Osteoblast (primary cell): Measurements from ENCODE around the gene SPO11. TPM values are rescaled to one million over a fixed set of nuclear protein-coding genes. Genes with fewer than 3 reads are reported as not detected.

ENCODE experiments used
- DNase-seq: peaks from one replicate; pipeline ENCODE4 v3.0.0; 2011; ENCODE audit warnings: low spot score, mixed read lengths; ENCODE audit not compliant: insufficient read length; ENCODE audit errors: missing footprints
- H2AFZ ChIP-seq: 2 replicates; pipeline ENCODE4 v1.6.0; 2011; ENCODE audit warnings: mild to moderate bottlenecking, low read length
- H3K27ac ChIP-seq: 2 replicates; pipeline ENCODE4 v1.5.1; 2011; ENCODE audit warnings: mild to moderate bottlenecking, low read depth, low read length, moderate library complexity
- H3K27me3 ChIP-seq: 2 replicates; pipeline ENCODE4 v1.6.0; 2012; ENCODE audit warnings: mild to moderate bottlenecking, control low read depth, inconsistent platforms, low read length, moderate library complexity; ENCODE audit not compliant: insufficient read depth
- H3K36me3 ChIP-seq: 2 replicates; pipeline ENCODE4 v1.5.1; 2011; ENCODE audit warnings: mild to moderate bottlenecking, low read length, control low read depth, moderate library complexity; ENCODE audit not compliant: insufficient read depth
- H3K4me1 ChIP-seq: 2 replicates; pipeline ENCODE4 v1.5.1; 2011; ENCODE audit warnings: mild to moderate bottlenecking, low read length, control low read depth, moderate library complexity; ENCODE audit not compliant: insufficient read depth
- H3K4me2 ChIP-seq: 2 replicates; pipeline ENCODE4 v1.6.0; 2011; ENCODE audit warnings: mild to moderate bottlenecking, low read length; ENCODE audit not compliant: insufficient read depth
- H3K4me3 ChIP-seq: fragments of 200-600 bp; sonication (generic); 3 replicates; pipeline ENCODE4 v1.5.1; 2012; ENCODE audit warnings: mild to moderate bottlenecking, low read length, inconsistent platforms; ENCODE audit not compliant: insufficient read depth
- H3K79me2 ChIP-seq: 2 replicates; pipeline ENCODE4 v1.6.0; 2012; ENCODE audit warnings: mild to moderate bottlenecking, low read length, control low read depth, inconsistent platforms; ENCODE audit not compliant: insufficient read depth
- H3K9me3 ChIP-seq: 2 replicates; pipeline ENCODE4 v1.5.1; 2011; ENCODE audit warnings: low read depth, low read length, control low read depth
- H4K20me1 ChIP-seq: 2 replicates; pipeline ENCODE4 v1.6.0; 2012; ENCODE audit warnings: mild to moderate bottlenecking, low read length, control low read depth; ENCODE audit not compliant: insufficient read depth
- CTCF ChIP-seq: IDR thresholded peaks from 2 replicates; pipeline ENCODE4 v1.5.1; 2011; ENCODE audit warnings: mild to moderate bottlenecking, low read depth, low read length, moderate library complexity; ENCODE audit errors: extremely low read depth
- total RNA-seq: library from RNA; depleted of rRNA; stranded (reverse); fragments of >200 nt; gene quantifications from 2 replicates; pipeline ENCODE4 v1.2.3, GENCODE V29; 2012

SPO11 gene
- total RNA-seq, 1 donor = not detected

- no peak for TF ChIP-seq CTCF
- DNase-seq = no peak
- no peaks in the 10 kb centered on the region for H3K9me3 ChIP-seq
- no peak overlapping the region for H3K4me3 ChIP-seq
- no peak overlapping the region for H3K27ac ChIP-seq
- no peaks in the 10 kb centered on the region for H3K4me1 ChIP-seq
- no peaks in the 10 kb centered on the region for H3K27me3 ChIP-seq
- no peaks in the 10 kb centered on the region for H3K79me2 ChIP-seq
- no peak overlapping the region for H2AFZ ChIP-seq
- H3K36me3 ChIP-seq = no peaks in the 10 kb centered on the region
- H4K20me1 ChIP-seq = no peaks in the 10 kb centered on the region
- no peak overlapping the region for H3K4me2 ChIP-seq
Measured at GRCh38 chr20:57387463-57387862, 57.9 kb downstream of the SPO11 start.

- Histone ChIP-seq H3K27me3 (no peaks in the 10 kb centered on the region), H3K4me2 (no peak overlapping the region), H3K79me2 (no peaks in the 10 kb centered on the region), H3K4me3 (no peak overlapping the region), H2AFZ (no peak overlapping the region), H3K4me1 (no peaks in the 10 kb centered on the region), H3K36me3 (no peaks in the 10 kb centered on the region), H3K27ac (no peak overlapping the region), H4K20me1 (peaks cover under 1% of the 10 kb centered on the region), H3K9me3 (no peaks in the 10 kb centered on the region)
- TF ChIP-seq CTCF = no peak
- no peak for DNase-seq
Measured at GRCh38 chr20:57387945-57388371, 58.4 kb downstream of the SPO11 start.

- Histone ChIP-seq H3K36me3 (no peaks in the 10 kb centered on the region), H3K9me3 (no peaks in the 10 kb centered on the region), H3K27me3 (no peaks in the 10 kb centered on the region), H2AFZ (peak overlapping the region; percentile 76), H3K4me1 (no peaks in the 10 kb centered on the region), H3K4me3 (peak overlapping the region; percentile 61), H3K79me2 (no peaks in the 10 kb centered on the region), H3K4me2 (peak overlapping the region; percentile 67), H3K27ac (no peak overlapping the region), H4K20me1 (peaks cover 3% of the 10 kb centered on the region)
- DNase-seq = peak; percentile 97
- TF ChIP-seq CTCF = peak; percentile 18
Measured at GRCh38 chr20:57388953-57389694, 59.5 kb downstream of the SPO11 start.

GRCh38 chr20:57389695-57390603 lies 60.3 kb downstream of the SPO11 start:
- peak overlapping the region; percentile 76 for H2AFZ ChIP-seq
- H4K20me1 ChIP-seq = peaks cover 3% of the 10 kb centered on the region
- peak overlapping the region; percentile 67 for H3K4me2 ChIP-seq
- no peak overlapping the region for H3K27ac ChIP-seq
- H3K4me1 ChIP-seq = no peaks in the 10 kb centered on the region
- H3K36me3 ChIP-seq = no peaks in the 10 kb centered on the region
- no peaks in the 10 kb centered on the region for H3K79me2 ChIP-seq
- TF ChIP-seq CTCF = no peak
- H3K4me3 ChIP-seq = peak overlapping the region; percentile 61
- H3K27me3 ChIP-seq = no peaks in the 10 kb centered on the region
- peak; percentile 73 for DNase-seq
- no peaks in the 10 kb centered on the region for H3K9me3 ChIP-seq
